HuH-7 (cell line): ENCODE measurements around the gene NTM.

Experiments used
- DNase-seq: peaks from one replicate; pipeline ENCODE4 v3.0.0; 2011; ENCODE audit warnings: low spot score

NTM gene

DNA sequence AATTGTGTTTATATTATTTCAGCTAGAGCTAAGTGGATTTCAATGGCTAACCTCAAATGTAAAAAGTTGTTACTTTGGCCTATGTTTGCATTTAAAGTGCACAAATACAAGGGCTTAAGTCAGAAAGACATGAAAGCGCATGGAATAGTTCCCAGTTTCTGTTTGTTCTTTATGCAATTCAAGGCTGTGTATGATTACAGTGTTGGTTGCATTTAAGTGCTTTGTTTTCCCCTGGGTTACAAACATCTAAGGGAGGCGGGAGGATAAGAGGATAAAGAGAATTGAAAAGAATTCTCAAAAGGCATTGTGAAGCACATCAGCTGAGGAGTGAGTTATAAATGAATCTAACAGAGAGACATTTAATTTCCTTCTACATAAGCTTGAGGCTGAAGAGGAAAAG is 453.4 kb downstream of the NTM start:
- DNase-seq: no peak

DNA sequence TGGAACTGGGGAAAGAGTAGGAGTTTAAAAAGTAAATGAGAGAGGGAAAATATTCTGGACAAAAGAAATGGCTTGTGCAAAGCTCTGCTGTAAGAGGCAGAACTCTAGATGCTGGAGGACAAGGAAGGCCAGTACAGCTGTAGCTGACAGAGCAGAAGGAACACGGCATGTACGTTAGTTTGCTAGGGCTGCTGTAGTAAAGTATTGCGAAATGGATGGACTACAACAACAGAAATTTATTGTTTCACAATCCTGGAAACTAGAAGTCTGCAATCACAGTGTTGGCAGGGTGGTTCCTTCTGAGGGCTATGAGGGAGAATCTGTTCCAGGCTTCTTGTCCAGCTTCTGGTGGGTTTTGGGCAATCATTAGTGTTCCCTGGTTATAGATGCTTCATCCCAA is 454.4 kb downstream of the NTM start:
- no peak for DNase-seq

DNA sequence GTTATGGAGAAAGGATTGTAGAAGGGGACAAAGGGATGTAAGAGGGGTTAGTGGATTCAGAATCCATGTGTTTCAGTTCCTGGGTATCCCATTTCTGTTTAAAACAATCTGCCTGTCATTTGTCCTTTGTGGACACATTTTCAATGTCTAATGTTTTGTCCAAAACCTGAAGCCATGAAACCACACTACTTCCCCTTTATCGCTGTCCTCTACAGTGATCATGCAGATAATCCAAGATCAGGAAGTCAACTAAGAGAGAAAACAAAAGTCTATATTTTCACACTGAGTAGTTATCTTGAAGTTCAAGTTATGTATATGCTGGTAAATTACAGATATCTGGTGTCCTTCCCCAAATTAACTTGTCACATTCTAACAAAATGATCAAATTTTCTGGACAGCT is 457.0 kb downstream of the NTM start:
- DNase-seq: no peak

DNA sequence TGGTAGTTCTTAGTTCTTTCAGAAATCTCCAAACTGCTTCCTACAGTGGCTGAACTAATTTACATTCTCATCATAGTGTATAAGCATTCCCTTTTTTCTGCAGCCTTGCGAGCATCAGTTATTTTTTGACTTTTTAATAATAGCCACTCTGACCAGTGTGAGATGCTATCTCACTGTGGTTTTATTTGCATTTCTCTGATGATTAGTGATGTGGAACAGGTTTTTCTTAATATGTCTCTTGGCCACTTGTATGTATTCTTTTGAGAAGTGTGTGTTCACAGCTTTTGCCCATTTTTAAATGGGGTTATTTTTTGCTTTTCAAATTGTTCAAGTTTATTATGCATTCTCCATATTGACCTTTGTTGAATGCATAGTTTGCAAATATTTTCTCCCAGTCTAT is 459.3 kb downstream of the NTM start:
- no peak for DNase-seq

- no peak for DNase-seq
These were observed 461.7 kb downstream of the NTM start for GRCh38 chr11:131832079-131832478.

- no peak for DNase-seq
These were observed 463.0 kb downstream of the NTM start for GRCh38 chr11:131833366-131833765.

DNA sequence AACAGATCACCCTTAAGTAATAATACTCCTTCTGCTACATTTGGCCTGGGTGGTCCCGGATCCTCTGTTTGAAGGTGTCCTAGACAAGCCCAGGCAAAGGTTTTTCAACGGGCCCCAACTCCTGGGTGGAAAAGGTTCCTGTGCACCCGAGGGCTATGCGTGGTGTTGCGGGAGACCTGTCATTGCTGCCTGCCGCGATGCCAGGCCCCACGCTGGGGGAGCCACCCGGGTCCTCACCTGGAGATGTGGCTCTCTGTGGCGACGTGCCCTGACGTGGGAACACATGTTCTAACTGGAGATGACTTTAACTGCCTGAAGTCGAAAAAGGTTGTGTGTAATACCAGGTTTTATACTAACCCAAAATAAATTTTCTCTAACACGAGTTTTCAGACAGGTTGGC is 467.1 kb downstream of the NTM start:
- DNase-seq: no peak

DNA sequence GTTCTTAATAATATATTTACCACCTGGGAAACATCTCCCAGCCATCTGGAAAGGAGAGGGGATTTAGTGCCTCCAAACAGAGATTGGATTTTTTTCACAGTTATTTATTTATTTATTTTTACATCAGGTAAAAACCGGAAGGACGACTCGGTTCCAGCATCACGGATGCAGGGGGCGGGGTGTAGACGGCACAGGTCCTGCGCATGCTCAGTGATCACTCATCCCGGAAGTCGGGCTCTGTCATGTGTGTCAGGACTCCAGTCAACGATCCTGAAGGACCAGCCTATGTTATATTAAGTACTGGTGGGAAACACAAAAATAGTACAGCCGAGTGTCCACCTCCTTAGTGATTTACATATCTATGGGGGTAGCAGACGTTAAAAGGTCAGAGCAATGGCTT is 467.6 kb downstream of the NTM start:
- DNase-seq: no peak

DNA sequence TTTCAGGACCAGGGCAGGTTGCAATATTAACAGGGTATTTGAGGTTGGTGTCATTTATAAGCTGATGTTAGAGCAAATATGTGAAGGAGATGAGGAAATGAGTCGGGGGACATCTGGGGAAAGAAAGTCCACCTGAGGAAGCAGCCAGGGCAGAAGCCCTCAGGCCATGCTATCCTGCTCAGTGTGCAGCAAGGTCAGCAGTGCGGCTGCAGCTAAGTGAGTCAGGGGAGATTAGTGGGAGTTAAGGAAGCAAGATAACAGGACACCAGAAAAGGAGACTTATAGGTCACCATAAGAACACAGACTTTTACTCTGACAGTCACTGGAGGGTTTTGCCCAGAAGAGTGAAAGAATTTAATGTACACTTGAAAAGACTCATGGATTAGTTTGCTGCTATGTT is 468.9 kb downstream of the NTM start:
- DNase-seq: no peak

DNA sequence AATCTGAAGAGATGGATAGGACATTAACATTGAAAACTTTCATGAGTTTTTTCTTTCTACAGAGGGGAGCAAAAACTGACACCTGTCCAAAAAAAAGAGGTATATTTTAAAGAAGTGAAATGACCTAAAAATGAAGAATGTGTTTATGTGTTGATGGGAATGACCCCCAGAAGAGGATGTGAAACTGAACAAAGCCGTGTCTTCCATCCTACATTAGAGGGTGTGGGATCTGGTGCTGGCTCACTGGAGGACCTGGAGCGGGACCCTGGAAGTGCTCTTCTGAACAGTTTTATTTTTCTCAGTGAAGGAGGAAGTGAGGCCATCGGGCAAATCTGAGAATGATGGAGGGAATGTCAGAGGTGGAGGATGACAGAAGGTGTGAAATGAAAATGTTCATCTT is 470.1 kb downstream of the NTM start:
- no peak for DNase-seq

DNA sequence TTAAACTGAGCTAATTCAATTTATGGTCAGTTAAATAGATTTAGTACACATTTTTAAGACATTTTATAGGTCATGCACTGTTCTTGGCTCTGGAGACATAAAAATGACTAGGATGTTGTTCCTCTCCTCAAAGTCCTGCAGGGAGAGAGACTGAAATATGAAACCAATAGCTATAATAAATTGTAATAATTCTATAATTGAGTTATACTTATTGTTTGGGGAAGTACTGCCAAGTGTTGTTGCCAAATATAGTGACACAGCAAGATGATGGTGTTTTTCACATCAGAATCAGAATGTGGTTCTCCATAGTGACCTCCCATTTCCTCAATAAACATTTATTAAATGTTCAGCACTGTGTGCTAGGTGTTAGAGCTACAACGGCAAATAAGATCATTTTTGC is 470.6 kb downstream of the NTM start:
- no peak for DNase-seq

GRCh38 chr11:131841925-131842635 is 471.7 kb downstream of the NTM start:
- no peak for DNase-seq

- DNase-seq: no peak
These were observed 474.8 kb downstream of the NTM start for GRCh38 chr11:131845255-131845654.

DNA sequence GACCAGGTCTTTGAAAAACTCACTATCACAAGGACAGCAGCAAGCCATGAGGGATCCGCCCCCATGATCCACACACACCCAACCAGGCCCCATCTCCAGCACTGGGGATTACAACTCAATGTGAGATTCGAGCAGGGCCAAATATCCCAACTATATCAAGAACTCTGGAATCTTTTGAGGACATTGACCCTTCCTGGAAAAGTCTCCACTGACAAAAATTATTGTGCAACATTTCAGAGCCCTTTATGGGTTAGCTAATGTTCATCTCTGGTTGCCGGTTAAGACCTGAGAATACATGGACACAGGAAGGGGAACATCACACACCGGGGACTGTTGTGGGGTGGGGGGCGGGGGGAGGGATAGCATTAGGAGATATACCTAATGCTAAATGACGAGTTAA is 479.1 kb downstream of the NTM start:
- no peak for DNase-seq

GRCh38 chr11:131850507-131850906 is 480.1 kb downstream of the NTM start:
- no peak for DNase-seq

DNA sequence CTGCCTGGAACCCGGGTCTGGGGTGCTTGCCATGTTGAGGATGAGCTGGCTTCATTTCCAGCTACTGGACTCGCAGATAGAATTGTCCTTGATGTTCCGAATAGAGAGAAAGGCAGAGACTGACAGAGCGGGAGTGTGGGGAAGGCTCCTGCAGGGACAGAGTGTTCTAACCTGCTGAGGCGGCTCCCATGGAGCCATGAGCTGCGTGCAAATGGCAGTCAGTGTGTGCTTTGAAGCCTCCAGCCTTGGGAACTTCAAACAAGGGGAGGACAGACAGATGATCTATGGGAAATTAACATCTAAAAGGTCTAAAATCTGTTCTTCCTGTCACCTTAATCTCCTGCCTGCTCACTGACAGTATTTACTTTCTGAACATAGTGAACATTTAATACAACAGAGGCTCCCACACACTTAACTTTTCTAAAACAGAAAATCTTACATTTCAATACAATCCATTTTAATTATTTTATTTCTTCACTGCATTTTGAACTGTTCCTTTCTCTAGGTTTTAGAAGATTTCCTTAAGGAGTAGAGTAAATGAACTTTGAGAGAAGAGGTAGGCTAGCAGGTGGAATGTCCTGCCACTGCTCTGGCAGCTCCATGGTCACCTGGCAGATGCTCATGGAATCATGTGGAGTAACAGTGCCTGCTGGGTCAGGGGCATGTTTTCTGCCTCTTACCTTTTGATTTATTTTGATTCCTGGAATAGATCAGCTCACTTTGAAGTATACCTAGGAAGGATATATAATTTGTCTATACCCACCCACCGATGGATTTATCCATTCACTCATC is 481.7 kb downstream of the NTM start:
- DNase-seq: no peak

DNA sequence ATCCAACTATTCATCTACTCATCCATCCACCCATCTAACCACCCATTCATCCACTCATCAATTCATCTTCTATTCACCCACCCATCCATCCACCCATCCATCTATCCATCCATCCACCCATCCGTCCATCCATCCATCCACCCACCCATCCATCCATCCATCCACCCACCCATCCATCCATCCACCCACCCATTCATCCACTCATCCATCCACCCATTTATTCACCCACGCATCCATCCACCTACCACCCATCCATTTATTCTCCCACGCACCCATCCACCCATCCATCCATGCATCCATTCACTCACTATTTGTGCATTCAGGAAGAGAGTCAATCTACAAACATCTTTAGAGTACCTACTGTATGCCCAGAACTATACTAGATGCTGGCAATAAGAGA is 482.3 kb downstream of the NTM start:
- DNase-seq: no peak

DNA sequence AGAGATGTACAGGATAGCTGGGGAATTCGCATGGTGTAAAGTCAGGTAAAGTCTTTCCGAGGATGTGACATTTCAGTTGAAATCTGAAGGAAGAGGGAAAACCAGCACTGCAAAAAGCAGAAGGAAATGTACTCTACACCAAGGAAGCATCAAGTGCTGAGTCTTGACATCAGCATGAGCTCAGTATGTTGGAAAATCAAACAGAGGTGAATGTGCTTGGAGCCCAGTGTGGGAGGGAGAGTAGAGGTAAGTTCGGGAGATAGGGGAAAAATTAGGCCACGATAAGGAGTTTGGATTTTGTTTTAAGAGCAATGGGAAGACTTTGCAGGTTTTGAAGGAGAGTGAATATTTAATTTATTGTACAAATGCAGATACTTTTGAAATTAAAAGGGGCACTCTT is 484.0 kb downstream of the NTM start:
- no peak for DNase-seq

DNA sequence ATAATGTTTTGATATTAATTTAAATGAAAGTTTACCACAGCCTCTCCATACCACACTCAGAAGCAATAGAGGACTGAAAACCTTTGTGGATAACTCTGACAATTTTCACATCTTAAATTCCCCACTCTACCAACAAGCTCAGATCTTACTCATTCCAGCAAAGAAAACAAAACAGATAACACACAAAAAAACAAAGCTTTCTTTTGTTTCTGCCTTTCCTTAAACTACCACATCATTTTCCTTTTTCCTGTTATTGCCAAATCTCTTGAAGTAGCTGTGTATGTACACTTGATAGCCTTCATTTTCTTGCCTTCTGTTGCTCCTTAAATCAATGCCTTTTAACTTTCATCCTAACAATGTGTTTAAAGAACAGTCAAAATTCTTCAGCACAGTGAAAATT is 484.9 kb downstream of the NTM start:
- no peak for DNase-seq

DNA sequence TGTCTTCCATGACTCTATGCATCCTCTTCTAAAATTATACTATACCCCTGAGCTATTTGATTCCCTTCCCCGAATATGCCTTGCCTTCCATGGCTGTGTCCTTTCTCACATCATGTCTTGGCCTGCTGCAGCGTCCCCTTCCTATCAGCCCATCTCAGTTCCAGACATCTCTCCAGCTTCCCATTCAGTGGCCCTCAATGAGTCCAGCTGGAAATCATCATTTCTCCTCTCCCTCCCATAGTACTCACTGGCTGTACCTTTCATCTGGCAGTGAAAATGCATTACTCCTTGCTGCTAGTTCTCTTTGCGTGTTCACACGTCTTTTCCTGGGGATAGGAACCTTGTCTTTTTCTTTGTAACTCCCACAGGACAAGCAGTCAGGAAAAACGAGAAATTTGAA is 486.8 kb downstream of the NTM start:
- no peak for DNase-seq

- DNase-seq: no peak
These were observed 488.1 kb downstream of the NTM start for GRCh38 chr11:131858505-131858904.

DNA sequence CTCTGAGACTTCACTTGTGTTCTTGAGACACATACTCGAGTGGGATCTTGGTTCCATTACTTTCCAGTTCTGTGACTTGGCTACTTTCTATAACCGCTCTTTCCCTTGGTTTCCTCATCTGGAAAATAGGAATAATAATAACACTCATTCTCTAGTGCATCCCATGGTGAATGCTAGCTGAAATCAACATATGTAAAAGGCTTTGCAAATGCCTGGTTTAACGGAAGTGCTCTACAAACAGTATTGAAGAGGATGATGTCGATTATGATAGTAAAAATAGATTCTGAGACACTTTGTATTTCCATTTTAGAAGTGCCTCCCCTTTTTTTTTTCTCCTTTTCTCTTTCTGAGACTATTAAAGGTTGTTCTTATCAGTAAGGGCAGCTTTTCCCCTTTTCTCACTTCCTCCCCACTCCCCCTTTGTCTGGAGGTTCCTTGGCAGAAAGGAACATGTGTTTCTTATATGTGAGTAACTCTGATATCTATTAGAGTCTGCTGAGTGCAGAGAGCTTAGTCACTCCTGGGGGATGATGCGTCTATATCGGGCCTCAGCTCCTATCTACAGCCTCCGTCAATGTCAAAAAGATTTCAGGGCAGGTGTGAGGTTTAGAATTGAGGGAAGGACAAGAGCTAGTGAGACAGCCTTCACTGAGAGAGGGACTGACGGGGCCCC is 489.3 kb downstream of the NTM start:
- DNase-seq: no peak

GRCh38 chr11:131864228-131864627 is 493.8 kb downstream of the NTM start:
- no peak for DNase-seq
